ENCODE measurements around the gene ID1. TPM values are rescaled to one million over a fixed set of nuclear protein-coding genes. Genes with fewer than 3 reads are reported as not detected.
"Not testable (repeated sequence)": the region's sequence is repeated elsewhere in the genome, so short reads cannot be mapped to it uniquely, and the experiment has no call there.

Gene ID1
- total and polyA plus RNA-seq, 12 donors, result 42.8 to 551 (median 125) TPM

DNA sequence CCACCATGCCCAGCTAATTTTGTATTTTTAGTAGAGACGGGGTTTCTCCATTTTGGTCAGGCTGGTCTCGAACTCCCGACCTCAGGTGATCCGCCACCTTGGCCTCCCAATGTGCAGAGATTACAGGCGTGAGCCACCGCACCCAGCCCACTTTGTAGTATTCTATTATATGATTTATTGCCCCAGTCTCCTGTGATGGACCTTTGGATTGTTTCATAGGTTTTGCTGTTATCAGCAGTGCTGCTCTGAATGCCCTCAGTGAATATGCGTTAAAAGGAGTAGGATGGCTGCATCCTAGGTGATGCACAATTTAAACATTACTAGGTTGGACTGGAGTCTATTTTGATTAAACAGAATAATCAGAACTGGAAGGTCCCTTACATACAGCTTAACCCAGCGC lies 10.3 kb downstream of the ID1 start:
- Histone ChIP-seq H3K27me3 (no peaks in the 10 kb centered on the region), H3K9me3 (no peaks in the 10 kb centered on the region), H3K4me3 (no peak overlapping the region), H3K4me1 (peaks cover 0 to 31% (median 14%) of the 10 kb centered on the region in 9 donors), H3K27ac (no peak overlapping the region), H3K36me3 (no peaks in the 10 kb centered on the region)
- no peak for DNase-seq
- TF ChIP-seq, protein P1, sequence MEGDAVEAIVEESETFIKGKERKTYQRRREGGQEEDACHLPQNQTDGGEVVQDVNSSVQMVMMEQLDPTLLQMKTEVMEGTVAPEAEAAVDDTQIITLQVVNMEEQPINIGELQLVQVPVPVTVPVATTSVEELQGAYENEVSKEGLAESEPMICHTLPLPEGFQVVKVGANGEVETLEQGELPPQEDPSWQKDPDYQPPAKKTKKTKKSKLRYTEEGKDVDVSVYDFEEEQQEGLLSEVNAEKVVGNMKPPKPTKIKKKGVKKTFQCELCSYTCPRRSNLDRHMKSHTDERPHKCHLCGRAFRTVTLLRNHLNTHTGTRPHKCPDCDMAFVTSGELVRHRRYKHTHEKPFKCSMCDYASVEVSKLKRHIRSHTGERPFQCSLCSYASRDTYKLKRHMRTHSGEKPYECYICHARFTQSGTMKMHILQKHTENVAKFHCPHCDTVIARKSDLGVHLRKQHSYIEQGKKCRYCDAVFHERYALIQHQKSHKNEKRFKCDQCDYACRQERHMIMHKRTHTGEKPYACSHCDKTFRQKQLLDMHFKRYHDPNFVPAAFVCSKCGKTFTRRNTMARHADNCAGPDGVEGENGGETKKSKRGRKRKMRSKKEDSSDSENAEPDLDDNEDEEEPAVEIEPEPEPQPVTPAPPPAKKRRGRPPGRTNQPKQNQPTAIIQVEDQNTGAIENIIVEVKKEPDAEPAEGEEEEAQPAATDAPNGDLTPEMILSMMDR (IDR thresholded peaks at IDR 0.05), result no peak
- intact Hi-C loops (cut with DNase I), result no loop called here
- 93 to 94% methylated on average over 8 of the region's 8 CpGs for WGBS, 2 donors
- ATAC-seq, result no peak

DNA sequence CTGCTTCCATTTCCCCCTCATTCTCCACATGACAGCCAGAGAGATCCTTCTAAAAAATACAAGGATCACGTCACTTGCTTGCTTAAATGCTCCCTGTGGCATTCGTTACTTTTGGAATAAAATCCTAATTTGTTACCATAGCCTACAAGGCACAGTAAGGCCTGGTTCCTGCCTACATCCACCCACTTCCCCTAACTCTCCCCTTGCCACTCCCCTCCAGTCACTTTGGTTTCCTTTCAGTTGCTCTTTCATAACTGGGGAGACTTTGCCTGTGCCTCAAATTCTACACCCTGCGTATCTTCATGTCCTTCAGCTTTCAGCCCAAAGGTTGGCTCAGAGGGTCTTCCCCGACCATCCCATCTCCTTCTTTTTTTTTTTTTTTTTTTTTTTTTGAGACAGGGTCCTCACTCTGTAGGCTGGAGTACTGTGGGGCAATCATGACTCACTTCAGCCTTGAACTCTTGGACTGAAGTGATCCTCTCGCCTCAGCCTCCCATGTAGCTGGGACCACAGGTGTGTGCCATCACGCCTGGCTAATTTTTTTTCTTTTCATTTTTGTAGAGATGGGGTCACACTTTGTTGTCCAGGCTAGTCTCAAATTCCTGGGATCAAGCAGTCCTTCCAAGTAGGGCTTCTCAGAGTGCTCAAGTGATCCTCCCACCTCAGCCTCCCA lies 12.5 kb downstream of the ID1 start:
- no peak for DNase-seq
- Histone ChIP-seq H3K4me1 (peaks cover 0 to 20% (median 10%) of the 10 kb centered on the region in 9 donors), H3K9me3 (no peaks in the 10 kb centered on the region), H3K27me3 (no peaks in the 10 kb centered on the region), H3K27ac (peak overlapping the region in 1 of 10 donors; percentile 0), H3K36me3 (no peaks in the 10 kb centered on the region), H3K4me3 (no peak overlapping the region)
- ATAC-seq, result no peak
- TF ChIP-seq, protein P1 (IDR thresholded peaks at IDR 0.05), result no peak
- WGBS, 2 donors, result 77 to 90% methylated on average over 6 of the region's 6 CpGs
- intact Hi-C loops (cut with DNase I), result no loop called here

DNA sequence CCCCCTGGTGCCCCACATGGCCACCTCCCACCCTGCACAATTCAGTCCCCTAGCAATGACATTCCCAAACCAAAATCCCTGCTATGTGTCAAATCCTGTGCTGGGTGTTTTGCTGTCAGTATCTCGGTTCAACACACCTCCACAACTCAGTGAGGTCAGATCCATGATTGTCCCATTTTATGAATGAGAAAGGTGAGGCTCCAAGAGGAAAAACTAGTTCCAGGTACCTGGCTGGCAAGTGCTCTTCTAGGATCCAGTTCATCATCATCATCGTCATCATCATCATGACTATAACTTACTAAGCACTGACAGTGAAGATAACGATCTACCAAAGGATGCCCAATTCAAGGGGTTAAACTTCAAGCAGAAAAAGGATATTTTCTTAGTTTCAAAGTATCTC lies 15.2 kb downstream of the ID1 start:
- no peak for DNase-seq
- intact Hi-C loops (cut with DNase I), result no loop called here
- H3K4me3 ChIP-seq, result no peak overlapping the region
- H3K36me3 ChIP-seq, result no peaks in the 10 kb centered on the region
- no peak for ATAC-seq
- H3K27ac ChIP-seq, result no peak overlapping the region
- WGBS, 2 donors, result 83 to 89% methylated on average over 3 of the region's 3 CpGs
- no peaks in the 10 kb centered on the region for H3K9me3 ChIP-seq
- H3K4me1 ChIP-seq, result peaks cover 0 to 20% (median 14%) of the 10 kb centered on the region in 9 donors
- TF ChIP-seq, protein P1 (IDR thresholded peaks at IDR 0.05), result no peak
- no peaks in the 10 kb centered on the region for H3K27me3 ChIP-seq

DNA sequence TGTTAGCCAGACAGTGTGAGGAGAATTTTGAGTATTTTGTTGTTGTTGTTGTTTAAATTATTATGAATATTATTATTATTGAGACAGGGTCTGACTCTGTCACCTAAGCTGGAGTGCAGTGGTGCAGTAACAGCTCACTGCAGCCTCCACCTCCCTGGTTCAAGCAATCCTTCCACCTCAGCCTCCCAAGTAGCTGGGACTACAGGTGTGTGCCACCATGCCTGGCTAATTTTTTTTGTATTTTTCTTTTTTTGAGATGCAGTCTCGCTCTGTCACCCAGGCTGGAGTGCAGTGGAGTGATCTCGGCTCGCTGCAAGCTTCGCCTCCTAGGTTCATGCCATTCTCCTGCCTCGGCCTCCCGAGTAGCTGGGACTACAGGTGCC lies 18.0 kb downstream of the ID1 start:
- Histone ChIP-seq H3K27ac (peak overlapping the region in 2 of 10 donors; percentile 48 to 72), H3K4me1 (peaks cover 0 to 20% (median 10%) of the 10 kb centered on the region in 9 donors)
- H3K9me3 ChIP-seq; intact Hi-C loops (cut with DNase I); ATAC-seq; H3K4me3 ChIP-seq; H3K36me3 ChIP-seq; H3K27me3 ChIP-seq; DNase-seq: not testable (repeated sequence)
- WGBS, 2 donors, result 94 to 96% methylated on average over 6 of the region's 6 CpGs

DNA sequence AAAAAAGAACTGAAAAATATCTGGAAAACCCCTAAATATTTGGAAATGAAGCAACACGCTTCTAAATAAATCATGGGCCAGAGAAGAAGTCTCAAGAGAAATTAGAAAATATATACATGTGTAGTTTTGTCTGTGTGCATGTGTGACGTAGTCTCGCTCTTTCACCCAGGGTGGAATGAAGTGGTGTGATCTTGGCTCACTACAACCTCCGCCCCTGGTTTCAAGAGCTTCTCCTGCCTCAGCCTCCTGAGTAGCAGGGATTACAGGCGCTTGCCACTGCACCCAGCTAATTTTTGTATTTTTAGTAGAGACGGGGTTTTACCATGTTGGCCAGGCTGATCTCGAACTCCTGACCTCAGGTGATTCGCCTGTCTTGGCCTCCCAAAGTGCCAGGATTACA lies 21.4 kb downstream of the ID1 start:
- H3K4me3 ChIP-seq; H3K27ac ChIP-seq; intact Hi-C loops (cut with DNase I); DNase-seq; H3K36me3 ChIP-seq; H3K27me3 ChIP-seq; H3K9me3 ChIP-seq; ATAC-seq: not testable (repeated sequence)
- WGBS, 2 donors, result 92 to 96% methylated on average over 8 of the region's 8 CpGs
- H3K4me1 ChIP-seq, result peaks cover 0 to 17% (median 10%) of the 10 kb centered on the region in 9 donors

DNA sequence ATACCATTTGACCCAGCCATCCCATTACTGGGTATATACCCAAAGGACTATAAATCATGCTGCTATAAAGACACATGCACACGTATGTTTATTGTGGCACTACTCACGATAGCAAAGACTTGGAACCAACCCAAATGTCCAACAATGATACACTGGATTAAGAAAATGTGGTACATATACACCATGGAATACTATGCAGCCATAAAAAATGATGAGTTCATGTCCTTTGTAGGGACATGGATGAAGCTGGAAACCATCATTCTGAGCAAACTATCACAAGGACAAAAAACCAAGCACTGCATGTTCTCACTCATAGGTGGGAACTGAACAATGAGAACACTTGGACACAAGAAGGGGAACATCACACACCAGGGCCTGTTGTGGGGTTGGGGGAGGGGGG lies 23.0 kb downstream of the ID1 start:
- 67 to 79% methylated on average over 2 of the region's 2 CpGs for WGBS, 2 donors
- H3K9me3 ChIP-seq; H3K36me3 ChIP-seq; H3K4me3 ChIP-seq; ATAC-seq; H3K4me1 ChIP-seq; DNase-seq; intact Hi-C loops (cut with DNase I); H3K27me3 ChIP-seq; H3K27ac ChIP-seq: not testable (repeated sequence)
